Measurements from ENCODE around the gene MAGI2. TPM values are rescaled to one million over a fixed set of nuclear protein-coding genes. Genes with fewer than 3 reads are reported as not detected.

MAGI2 gene
- total RNA-seq, 4 donors from 2014 or later, result 0.90 to 2.4 (median 0.99) TPM

DNA sequence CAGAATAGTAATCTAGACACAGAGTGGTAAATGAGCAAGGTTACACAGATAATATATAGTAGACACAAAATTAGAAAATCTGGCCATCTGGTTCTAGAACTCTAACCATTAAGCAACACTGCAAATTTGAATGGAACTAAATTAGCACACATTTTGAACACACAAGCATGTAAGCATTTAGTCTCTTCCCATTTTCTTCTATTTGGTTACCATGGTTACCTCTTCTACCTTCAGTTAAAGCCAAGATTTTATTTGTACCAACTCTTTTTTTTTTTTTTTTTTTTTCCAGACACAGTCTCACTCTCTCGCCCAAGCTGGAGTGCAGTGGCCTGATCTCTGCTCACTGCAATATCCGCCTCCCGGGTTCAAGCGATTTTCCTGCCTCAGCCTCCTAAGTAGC lies 790.5 kb downstream of the MAGI2 start:
- TF ChIP-seq, protein P1, sequence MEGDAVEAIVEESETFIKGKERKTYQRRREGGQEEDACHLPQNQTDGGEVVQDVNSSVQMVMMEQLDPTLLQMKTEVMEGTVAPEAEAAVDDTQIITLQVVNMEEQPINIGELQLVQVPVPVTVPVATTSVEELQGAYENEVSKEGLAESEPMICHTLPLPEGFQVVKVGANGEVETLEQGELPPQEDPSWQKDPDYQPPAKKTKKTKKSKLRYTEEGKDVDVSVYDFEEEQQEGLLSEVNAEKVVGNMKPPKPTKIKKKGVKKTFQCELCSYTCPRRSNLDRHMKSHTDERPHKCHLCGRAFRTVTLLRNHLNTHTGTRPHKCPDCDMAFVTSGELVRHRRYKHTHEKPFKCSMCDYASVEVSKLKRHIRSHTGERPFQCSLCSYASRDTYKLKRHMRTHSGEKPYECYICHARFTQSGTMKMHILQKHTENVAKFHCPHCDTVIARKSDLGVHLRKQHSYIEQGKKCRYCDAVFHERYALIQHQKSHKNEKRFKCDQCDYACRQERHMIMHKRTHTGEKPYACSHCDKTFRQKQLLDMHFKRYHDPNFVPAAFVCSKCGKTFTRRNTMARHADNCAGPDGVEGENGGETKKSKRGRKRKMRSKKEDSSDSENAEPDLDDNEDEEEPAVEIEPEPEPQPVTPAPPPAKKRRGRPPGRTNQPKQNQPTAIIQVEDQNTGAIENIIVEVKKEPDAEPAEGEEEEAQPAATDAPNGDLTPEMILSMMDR (IDR thresholded peaks at IDR 0.05 in 4 of 5, conservative IDR thresholded peaks at IDR 0.05 in 1 of 5), result no peak
- no peak for TF ChIP-seq POLR2A (IDR thresholded peaks at IDR 0.05)
- no peak for ATAC-seq
- H3K9me3 ChIP-seq, result no peaks in the 10 kb centered on the region
- intact Hi-C loops (cut with DNase I; ENCODE audit: low total_unique reads) (no loop called here), in situ Hi-C loops (cut with MboI; ENCODE audit: low sequenced_read_pairs in 4 of 4) (no loop called here)
- H3K4me1 ChIP-seq, result no peaks in the 10 kb centered on the region
- H3K27ac ChIP-seq, result no peak overlapping the region
- H3K4me3 ChIP-seq, result no peak overlapping the region
- no peaks in the 10 kb centered on the region for H3K27me3 ChIP-seq
- H3K36me3 ChIP-seq, result no peaks in the 10 kb centered on the region
- DNase-seq, result no peak

DNA sequence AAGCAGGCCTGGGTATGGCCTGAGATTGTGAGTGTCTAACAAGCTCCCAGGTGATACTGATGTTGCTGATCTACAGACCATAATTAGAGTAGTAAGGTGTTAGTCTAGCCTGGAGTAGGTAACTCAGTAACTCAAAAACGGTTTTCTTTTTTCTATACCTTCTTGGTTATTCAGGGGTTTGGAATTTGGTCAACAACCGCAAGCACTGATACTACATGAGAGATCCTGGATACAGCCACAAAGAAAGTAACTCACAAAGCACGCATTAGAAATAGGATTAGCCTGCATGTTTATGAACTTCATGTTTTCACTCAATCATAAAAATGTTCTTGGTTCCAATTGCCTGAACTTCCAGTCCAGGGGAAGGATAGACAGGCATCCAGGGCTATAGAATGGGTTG lies 803.5 kb downstream of the MAGI2 start:
- intact Hi-C loops (cut with DNase I; ENCODE audit: low total_unique reads) (no loop called here), in situ Hi-C loops (cut with MboI; ENCODE audit: low sequenced_read_pairs in 4 of 4) (no loop called here)
- DNase-seq (no peak), ATAC-seq (no peak)
- no peak overlapping the region for H3K27ac ChIP-seq
- H3K4me3 ChIP-seq, result no peak overlapping the region
- TF ChIP-seq, protein P1 (IDR thresholded peaks at IDR 0.05 in 4 of 5, conservative IDR thresholded peaks at IDR 0.05 in 1 of 5), result no peak
- TF ChIP-seq POLR2A (IDR thresholded peaks at IDR 0.05), result no peak
- H3K9me3 ChIP-seq, result no peaks in the 10 kb centered on the region
- no peaks in the 10 kb centered on the region for H3K4me1 ChIP-seq
- no peaks in the 10 kb centered on the region for H3K36me3 ChIP-seq
- H3K27me3 ChIP-seq, result no peaks in the 10 kb centered on the region

DNA sequence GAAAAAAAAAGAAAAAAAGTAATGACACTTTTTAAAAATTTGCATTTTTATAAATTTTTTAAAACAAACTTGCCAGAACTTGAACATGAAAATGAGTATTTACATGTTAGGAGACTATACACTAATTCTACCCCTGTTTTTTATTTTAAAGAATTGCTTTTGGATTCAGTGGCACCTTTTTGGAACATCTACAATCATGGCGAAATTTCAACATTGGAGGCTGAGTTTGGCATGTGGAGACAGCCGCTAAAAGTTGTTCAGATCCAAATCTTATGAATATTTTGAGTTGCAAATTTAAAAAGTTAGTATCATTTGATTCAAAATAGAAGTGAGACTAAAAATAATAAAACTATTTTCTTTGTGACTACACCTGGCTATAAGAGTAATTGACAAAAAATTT lies 804.2 kb downstream of the MAGI2 start:
- no peaks in the 10 kb centered on the region for H3K9me3 ChIP-seq
- H3K27me3 ChIP-seq, result no peaks in the 10 kb centered on the region
- TF ChIP-seq POLR2A (IDR thresholded peaks at IDR 0.05), result no peak
- TF ChIP-seq, protein P1 (IDR thresholded peaks at IDR 0.05 in 4 of 5, conservative IDR thresholded peaks at IDR 0.05 in 1 of 5), result no peak

DNA sequence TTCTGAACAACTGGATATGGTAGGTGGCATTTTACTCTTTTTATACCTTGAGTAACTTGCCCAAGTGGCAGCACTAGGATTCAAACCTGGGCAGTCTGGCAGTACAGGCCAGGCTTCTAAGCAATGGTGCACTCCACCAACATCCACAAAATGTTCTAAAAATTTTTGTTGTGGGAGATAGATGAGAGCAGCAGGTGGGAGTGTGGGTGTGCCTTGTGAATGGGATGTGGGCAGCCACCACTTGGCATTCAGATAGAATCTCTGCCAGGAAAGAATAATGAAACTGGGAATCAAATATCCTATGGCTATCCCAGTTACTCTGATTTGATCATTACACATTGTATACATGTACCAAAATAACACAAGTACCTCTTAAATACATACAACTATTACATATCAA lies 810.7 kb downstream of the MAGI2 start:
- no peaks in the 10 kb centered on the region for H3K9me3 ChIP-seq
- TF ChIP-seq, protein P1 (IDR thresholded peaks at IDR 0.05 in 4 of 5, conservative IDR thresholded peaks at IDR 0.05 in 1 of 5), result no peak
- TF ChIP-seq POLR2A (IDR thresholded peaks at IDR 0.05), result no peak
- no peaks in the 10 kb centered on the region for H3K36me3 ChIP-seq
- ATAC-seq, result no peak
- intact Hi-C loops (cut with DNase I; ENCODE audit: low total_unique reads) (no loop called here), in situ Hi-C loops (cut with MboI; ENCODE audit: low sequenced_read_pairs in 4 of 4) (no loop called here)
- no peaks in the 10 kb centered on the region for H3K4me1 ChIP-seq
- no peak for DNase-seq
- H3K4me3 ChIP-seq, result no peak overlapping the region
- H3K27me3 ChIP-seq, result no peaks in the 10 kb centered on the region
- H3K27ac ChIP-seq, result no peak overlapping the region

More for the DNA sequence above, 804.2 kb downstream of the MAGI2 start:
- H3K4me1 ChIP-seq, result no peaks in the 10 kb centered on the region
- intact Hi-C loops (cut with DNase I; ENCODE audit: low total_unique reads), result no loop called here
- in situ Hi-C loops (cut with MboI; ENCODE audit: low sequenced_read_pairs in 4 of 4), result no loop called here
- no peak for ATAC-seq
- DNase-seq, result no peak
- H3K36me3 ChIP-seq, result no peaks in the 10 kb centered on the region
- H3K4me3 ChIP-seq, result no peak overlapping the region
- no peak overlapping the region for H3K27ac ChIP-seq

DNA sequence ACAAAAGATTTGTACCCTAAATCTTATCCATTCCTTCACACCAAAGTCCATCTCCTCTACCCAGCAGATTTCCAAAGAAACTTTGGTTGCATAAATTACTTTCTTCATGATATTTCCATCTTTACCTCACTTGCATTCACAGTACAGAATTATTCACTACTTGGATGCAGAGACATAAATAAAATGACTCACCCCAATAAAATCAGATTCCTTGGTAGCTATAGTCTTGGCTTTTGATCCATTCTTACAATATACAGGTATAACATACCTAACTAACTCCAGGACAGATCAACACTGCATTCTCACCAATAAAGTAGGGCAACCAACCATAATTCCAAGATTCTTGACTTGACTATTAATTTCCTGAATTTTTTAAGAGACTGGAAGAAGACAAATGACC lies 815.1 kb downstream of the MAGI2 start:
- TF ChIP-seq POLR2A (IDR thresholded peaks at IDR 0.05), result no peak
- peaks cover 3 to 9% of the 10 kb centered on the region in 2 donors for H3K4me1 ChIP-seq
- H3K36me3 ChIP-seq, result no peaks in the 10 kb centered on the region
- H3K4me3 ChIP-seq, result no peak overlapping the region
- intact Hi-C loops (cut with DNase I; ENCODE audit: low total_unique reads), result no loop called here
- H3K9me3 ChIP-seq, result no peaks in the 10 kb centered on the region
- H3K27me3 ChIP-seq, result no peaks in the 10 kb centered on the region
- in situ Hi-C loops (cut with MboI; ENCODE audit: low sequenced_read_pairs in 4 of 4), result no loop called here
- no peak overlapping the region for H3K27ac ChIP-seq
- ATAC-seq, result no peak
- DNase-seq, result no peak
